Uterus (tissue), 4 donors: ENCODE measurements around the gene CDK2. TPM values are rescaled to one million over a fixed set of nuclear protein-coding genes. Genes with fewer than 3 reads are reported as not detected.

Experiments used
- DNase-seq, 2 donors: peaks; one replicate each; pipeline ENCODE4 v3.0.0-alpha.2; 2019 to 2020
- H3K27ac ChIP-seq, 2 donors: fragments of 200-600 bp; sonication (generic); 1 replicate in 1 of 2; 2 replicates in 1 of 2; pipeline ENCODE4 v1.5.1; 2016 to 2018
- H3K27me3 ChIP-seq, 2 donors: fragments of 200-600 bp; sonication (generic); one replicate each; pipeline ENCODE4 v1.5.1; 2018 to 2019; ENCODE audit warnings: control low read depth in 1 of 2
- H3K36me3 ChIP-seq, 2 donors: fragments of 200-600 bp; sonication (generic); one replicate each; pipeline ENCODE4 v1.5.1; 2019; ENCODE audit warnings: control low read depth in 1 of 2
- H3K4me1 ChIP-seq, 2 donors: fragments of 200-600 bp; sonication (generic); one replicate each; pipeline ENCODE4 v1.5.1; 2018 to 2019; ENCODE audit warnings: control low read depth in 1 of 2
- H3K4me3 ChIP-seq, 2 donors: fragments of 200-600 bp; sonication (generic); 1 replicate in 1 of 2; 2 replicates in 1 of 2; pipeline ENCODE4 v1.5.1; 2018 to 2019; ENCODE audit warnings: mild to moderate bottlenecking in 1 of 2
- H3K9me3 ChIP-seq, 2 donors: fragments of 200-600 bp; sonication (generic); one replicate each; pipeline ENCODE4 v1.5.1; 2019; ENCODE audit warnings: control low read depth in 1 of 2
- CTCF ChIP-seq, 4 experiments: fragments of 200-600 bp in 2 of 4; fragments of 450-650 bp in 2 of 4; sonication (generic) in 2 of 4; IDR thresholded peaks; one replicate each; pipeline ENCODE4 v1.5.1; 2016 to 2019; ENCODE audit warnings: antibody characterized with exemption in 4 of 4, mild to moderate bottlenecking in 2 of 4, moderate library complexity in 1 of 4
- POLR2A ChIP-seq, 2 donors: fragments of 450-650 bp; IDR thresholded peaks; one replicate each; pipeline ENCODE4 v1.6.1; 2016; ENCODE audit warnings: antibody characterized with exemption in 2 of 2, mild to moderate bottlenecking in 1 of 2, moderate library complexity in 1 of 2
- intact Hi-C: fragments of 100-400 bp; cut with DNase I; formaldehyde crosslinking; loops from one replicate; pipeline ENCODE4 v1.15.1; 2023; ENCODE audit warnings: low total_unique reads
- total RNA-seq, 4 donors: library from RNA; depleted of rRNA in 3 of 4; stranded (reverse); fragments of >200 nt in 3 of 4; gene quantifications; one replicate each; pipeline versions ENCODE4 v1.1.0 to v1.2.4, GENCODE V29; 2014 to 2023
- donor health status: DM: yes; HTN: yes; CAD: no.

The CDK2 gene
- total RNA-seq, 4 donors from 2014 or later = 19.0 to 35.6 (median 28.7) TPM

DNA sequence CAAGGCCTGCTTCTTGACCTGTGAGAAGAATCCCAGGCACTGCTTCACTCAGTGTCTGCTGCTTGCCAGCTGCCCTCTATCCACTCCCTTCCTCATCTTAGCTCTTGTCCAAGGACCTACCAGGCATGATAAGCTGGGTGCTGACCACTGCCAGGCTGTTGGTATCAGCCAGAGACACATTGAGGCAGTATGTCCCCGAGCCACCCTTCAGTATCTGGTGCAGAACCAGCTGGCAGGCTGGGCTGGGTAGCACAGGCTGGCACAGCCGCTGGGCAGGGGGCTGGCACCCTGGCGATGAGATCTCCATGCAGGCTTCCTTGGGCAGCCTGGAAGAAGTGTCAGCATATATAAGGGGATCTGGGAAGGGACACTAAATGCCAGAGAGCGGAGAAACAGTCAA, 11.3 kb upstream of the CDK2 start:
- no peak for TF ChIP-seq CTCF (IDR thresholded peaks at IDR 0.05)
- no peak for TF ChIP-seq POLR2A (IDR thresholded peaks at IDR 0.05)
- intact Hi-C loops = no loop called here
- H3K9me3 ChIP-seq = no peaks in the 10 kb centered on the region
- no peaks in the 10 kb centered on the region for H3K27me3 ChIP-seq
- H3K4me3 ChIP-seq = no peak overlapping the region
- H3K36me3 ChIP-seq = no peaks in the 10 kb centered on the region
- H3K27ac ChIP-seq = no peak overlapping the region
- H3K4me1 ChIP-seq = no peaks in the 10 kb centered on the region
- DNase-seq = no peak

DNA sequence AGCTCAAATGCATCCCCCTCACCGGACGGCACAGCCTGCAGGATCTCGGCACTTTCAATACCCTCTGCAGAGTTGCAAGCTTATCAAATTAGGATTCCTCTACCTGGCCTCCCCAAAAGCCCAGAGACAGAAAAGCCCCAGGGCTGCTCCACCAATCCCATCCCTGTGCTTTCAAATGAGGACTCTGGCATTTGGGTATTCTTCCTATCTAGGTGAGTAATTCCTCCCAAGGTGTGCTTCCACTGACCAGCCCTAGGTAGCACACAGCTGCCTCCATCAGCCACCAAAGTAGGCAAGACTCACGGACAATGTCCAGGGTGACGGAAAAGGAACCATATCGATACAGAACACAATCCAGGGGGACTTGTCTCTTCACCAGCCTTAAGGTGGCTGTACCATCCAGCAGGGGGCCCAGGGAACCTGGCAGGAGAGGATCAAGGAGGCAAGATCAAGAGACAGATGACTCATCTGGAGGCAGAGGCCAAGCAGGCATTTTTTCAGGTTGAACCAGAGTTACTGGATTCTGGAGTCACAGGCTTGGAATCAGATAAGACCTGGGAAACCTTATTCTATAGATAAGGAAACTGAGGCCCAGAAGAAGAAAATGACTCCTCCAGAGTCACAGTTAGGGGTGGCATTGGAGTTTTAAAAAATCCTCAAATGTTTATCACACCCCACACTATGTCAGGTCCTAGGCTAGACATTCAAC, 10.7 kb upstream of the CDK2 start:
- intact Hi-C loops = no loop called here
- Histone ChIP-seq H3K4me3 (no peak overlapping the region), H3K27ac (no peak overlapping the region), H3K4me1 (no peaks in the 10 kb centered on the region), H3K27me3 (no peaks in the 10 kb centered on the region), H3K9me3 (no peaks in the 10 kb centered on the region), H3K36me3 (no peaks in the 10 kb centered on the region)
- DNase-seq = peak in 1 of 2 donors; percentile 27
- TF ChIP-seq POLR2A (IDR thresholded peaks at IDR 0.05) (no peak), CTCF (IDR thresholded peaks at IDR 0.05) (no peak)

DNA sequence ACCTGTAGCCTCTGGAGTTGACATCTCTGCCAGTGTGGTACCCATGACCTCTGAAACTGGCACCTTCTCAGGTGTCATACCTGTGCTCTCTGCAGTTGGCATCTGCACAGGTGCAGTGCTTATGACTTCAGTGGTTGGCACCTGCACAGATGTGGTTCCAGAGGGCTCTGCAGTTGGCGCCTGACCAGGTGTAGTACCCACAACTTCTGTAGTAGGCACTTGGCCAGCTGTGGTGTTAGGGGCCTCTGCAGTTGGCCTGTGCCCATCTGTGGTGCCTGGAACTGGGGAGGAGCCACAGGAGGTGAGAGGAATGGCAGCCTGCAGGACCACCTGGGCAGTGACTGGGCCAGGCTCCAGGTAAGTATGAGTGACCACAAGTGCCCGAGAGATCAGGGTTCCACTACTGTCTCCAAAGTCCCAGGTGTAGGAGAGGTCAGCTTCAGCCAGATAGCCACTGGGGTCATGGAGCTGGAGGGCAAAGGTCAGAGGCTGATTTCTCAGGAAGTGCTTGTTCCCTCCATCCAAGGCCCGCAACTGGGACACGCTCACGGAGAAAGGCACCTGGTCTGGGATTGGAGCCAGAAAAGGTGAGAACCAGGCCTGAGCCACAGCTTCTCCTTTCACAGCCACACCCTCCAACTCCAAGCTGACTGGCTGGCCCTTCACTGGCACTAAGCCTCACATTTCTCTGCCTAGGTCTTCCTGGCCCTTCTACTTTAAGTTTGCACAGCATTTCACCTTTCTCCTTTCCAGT, 9.3 kb upstream of the CDK2 start:
- intact Hi-C loops = no loop called here
- no peak overlapping the region for H3K27ac ChIP-seq
- no peaks in the 10 kb centered on the region for H3K9me3 ChIP-seq
- H3K4me3 ChIP-seq = no peak overlapping the region
- TF ChIP-seq CTCF (IDR thresholded peaks at IDR 0.05) = no peak
- no peak for TF ChIP-seq POLR2A (IDR thresholded peaks at IDR 0.05)
- H3K27me3 ChIP-seq = no peaks in the 10 kb centered on the region
- peak in 1 of 2 donors; percentile 25 for DNase-seq
- no peaks in the 10 kb centered on the region for H3K36me3 ChIP-seq
- no peaks in the 10 kb centered on the region for H3K4me1 ChIP-seq

DNA sequence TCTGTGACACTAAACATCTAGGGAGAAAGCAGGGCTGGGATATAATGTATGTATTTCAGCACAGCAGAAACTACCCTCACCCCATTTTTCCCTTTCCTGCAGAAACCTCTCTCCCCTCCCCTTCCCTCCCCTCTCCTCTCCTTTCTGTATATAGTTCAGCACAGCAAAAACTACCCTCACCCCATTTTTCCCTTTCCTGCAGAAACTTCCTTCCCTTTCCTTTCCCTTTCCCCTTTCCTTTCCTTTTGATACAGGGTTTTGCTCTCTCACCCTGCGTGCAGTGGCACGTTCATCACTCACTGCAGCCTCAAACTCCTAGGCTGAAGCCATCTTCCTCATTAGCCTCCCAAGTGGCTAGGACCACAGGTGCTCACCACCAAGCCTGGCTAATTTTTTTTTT, 2.9 kb upstream of the CDK2 start:
- no peaks in the 10 kb centered on the region for H3K9me3 ChIP-seq
- no peak overlapping the region for H3K4me3 ChIP-seq
- no peaks in the 10 kb centered on the region for H3K27me3 ChIP-seq
- no peaks in the 10 kb centered on the region for H3K36me3 ChIP-seq
- intact Hi-C loops = no loop called here
- TF ChIP-seq POLR2A (IDR thresholded peaks at IDR 0.05) (no peak), CTCF (IDR thresholded peaks at IDR 0.05) (no peak)
- no peak overlapping the region for H3K27ac ChIP-seq
- no peak for DNase-seq
- peaks cover 5 to 6% of the 10 kb centered on the region in 2 donors for H3K4me1 ChIP-seq

DNA sequence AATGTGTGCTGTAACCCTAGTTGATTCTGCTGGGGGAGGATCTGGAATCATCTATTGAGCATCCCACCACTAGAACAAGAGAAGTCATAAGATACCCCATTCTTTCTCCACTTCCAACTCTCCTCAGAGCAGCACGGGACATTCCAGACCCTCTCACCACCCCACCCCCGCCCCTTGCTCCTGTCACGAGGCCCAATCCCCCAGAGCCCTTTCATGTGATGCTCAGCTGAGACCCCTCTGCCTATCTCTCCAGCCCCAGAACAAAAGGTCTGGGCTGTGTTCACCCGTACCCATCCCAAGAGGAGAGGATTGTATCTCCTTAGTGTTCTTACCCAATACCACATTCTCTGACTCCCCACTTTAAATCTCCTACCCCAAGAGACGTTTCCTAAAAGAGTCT, 1.4 kb upstream of the CDK2 start:
- no peak for DNase-seq
- Histone ChIP-seq H3K4me1 (peaks cover 5 to 6% of the 10 kb centered on the region in 2 donors), H3K27ac (no peak overlapping the region), H3K9me3 (no peaks in the 10 kb centered on the region), H3K36me3 (no peaks in the 10 kb centered on the region), H3K27me3 (no peaks in the 10 kb centered on the region), H3K4me3 (no peak overlapping the region)
- TF ChIP-seq POLR2A (IDR thresholded peaks at IDR 0.05) = no peak
- no peak for TF ChIP-seq CTCF (IDR thresholded peaks at IDR 0.05)
- intact Hi-C loops = no loop called here
